A673 (cell line): ENCODE results near the gene TMPRSS7.

Experiments
- EZH2 ChIP-seq: fragments of 200-600 bp; sonication (generic); IDR thresholded peaks from 2 replicates; pipeline ENCODE4 v1.6.1; 2017; ENCODE audit warnings: borderline replicate concordance, low read depth, mild to moderate bottlenecking, mixed read lengths, antibody characterized with exemption, low read length; ENCODE audit not compliant: poor library complexity, severe bottlenecking
- TF ChIP-seq, protein P1 (sequence below): fragments of 300-800, 200-600 bp; sonication (generic); conservative IDR thresholded peaks from 2 replicates; pipeline ENCODE4 v1.5.1; 2017; ENCODE audit warnings: low read depth, mild to moderate bottlenecking, antibody characterized with exemption, low read length, moderate library complexity, mixed read lengths

DNA sequence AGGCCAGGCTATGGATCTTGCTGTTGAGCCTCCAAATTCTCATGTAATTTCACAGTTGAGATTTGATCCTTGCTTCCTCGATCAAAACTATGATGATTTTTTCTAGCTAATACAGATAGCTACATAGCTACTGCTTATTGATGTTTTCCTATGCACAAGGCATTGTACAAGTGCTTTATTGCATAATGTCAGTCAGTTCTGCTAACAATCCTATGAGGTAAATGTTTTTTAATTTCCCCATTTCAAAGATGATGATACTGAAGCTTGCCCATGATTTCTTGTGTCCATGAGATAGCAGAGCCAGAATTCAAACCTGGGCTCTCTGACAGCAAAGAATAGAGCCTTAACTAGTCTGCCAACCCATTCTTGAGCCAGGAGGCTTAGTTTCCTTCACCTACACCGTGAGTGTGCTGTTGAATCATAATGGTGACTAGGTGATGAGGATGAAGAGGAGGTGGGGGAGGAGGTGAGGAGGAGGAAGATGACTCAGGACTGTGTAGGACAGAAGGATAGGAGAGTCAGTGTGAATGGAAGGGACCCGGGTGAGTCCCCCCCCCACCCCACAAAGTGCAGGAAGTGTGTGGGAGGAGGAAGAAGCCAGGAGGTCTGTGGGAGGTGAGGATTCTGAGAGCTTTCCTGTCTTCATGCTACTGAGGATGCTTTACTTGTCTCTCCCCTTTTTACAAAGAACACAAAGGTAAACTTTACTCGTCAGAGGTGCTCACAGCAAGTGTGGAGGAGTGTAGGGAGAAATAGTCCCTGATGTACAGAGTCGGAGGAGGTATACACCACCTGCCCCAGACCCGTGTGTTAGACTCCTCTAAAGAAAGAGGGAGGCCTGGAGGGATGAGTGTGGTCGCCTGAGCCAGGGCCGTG lies 32.2 kb upstream of the TMPRSS7 start:
- TF ChIP-seq, protein P1, sequence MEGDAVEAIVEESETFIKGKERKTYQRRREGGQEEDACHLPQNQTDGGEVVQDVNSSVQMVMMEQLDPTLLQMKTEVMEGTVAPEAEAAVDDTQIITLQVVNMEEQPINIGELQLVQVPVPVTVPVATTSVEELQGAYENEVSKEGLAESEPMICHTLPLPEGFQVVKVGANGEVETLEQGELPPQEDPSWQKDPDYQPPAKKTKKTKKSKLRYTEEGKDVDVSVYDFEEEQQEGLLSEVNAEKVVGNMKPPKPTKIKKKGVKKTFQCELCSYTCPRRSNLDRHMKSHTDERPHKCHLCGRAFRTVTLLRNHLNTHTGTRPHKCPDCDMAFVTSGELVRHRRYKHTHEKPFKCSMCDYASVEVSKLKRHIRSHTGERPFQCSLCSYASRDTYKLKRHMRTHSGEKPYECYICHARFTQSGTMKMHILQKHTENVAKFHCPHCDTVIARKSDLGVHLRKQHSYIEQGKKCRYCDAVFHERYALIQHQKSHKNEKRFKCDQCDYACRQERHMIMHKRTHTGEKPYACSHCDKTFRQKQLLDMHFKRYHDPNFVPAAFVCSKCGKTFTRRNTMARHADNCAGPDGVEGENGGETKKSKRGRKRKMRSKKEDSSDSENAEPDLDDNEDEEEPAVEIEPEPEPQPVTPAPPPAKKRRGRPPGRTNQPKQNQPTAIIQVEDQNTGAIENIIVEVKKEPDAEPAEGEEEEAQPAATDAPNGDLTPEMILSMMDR: no peak
- no peak for TF ChIP-seq EZH2
